Activated naive CD8-positive, alpha-beta T cell treated with anti-CD3 and anti-CD28 coated beads, Interleukin-2, amount 10 ng/mL, durations not matched to agents 7 days and 5 days (primary cell): ENCODE measurements around the gene APOL1. TPM values are rescaled to one million over a fixed set of nuclear protein-coding genes. Genes with fewer than 3 reads are reported as not detected.
A peak's percentile ranks its signal among the peaks of the same experiment; 100 is the strongest.

Experiments used
- ATAC-seq: fragments of 150-1000 bp; cut with Tn5 transposase; one replicate; pipeline ENCODE4 v1.10.0; 2021; ENCODE audit warnings: low read depth, moderate library complexity
- POLR2A ChIA-PET: fragments of 350-600 bp; sonication (Branson Sonifier 250); formaldehyde crosslinking; loops from one replicate; lab custom pipeline; 2021; ENCODE audit warnings: antibody characterized with exemption; lab: Charles Lee
- DNase-seq: peaks from one replicate; pipeline ENCODE4 v3.0.0; 2021
- H3K27ac Mint-ChIP-seq: one replicate; pipeline ENCODE4 v1.8.0; 2022; ENCODE audit warnings: mild to moderate bottlenecking, mixed read lengths
- H3K27me3 Mint-ChIP-seq: one replicate; pipeline ENCODE4 v1.8.0; 2022; ENCODE audit warnings: mild to moderate bottlenecking, moderate library complexity, mixed read lengths
- H3K36me3 Mint-ChIP-seq: one replicate; pipeline ENCODE4 v1.8.0; 2021; ENCODE audit warnings: mild to moderate bottlenecking, mixed read lengths
- H3K4me1 Mint-ChIP-seq: one replicate; pipeline ENCODE4 v1.8.0; 2021; ENCODE audit warnings: mixed read lengths
- H3K4me3 Mint-ChIP-seq: one replicate; pipeline ENCODE4 v1.8.0; 2022; ENCODE audit warnings: mild to moderate bottlenecking, moderate library complexity, mixed read lengths
- H3K9me3 Mint-ChIP-seq: one replicate; pipeline ENCODE4 v1.8.0; 2021; ENCODE audit warnings: mixed read lengths
- total RNA-seq, 2 experiments: library from RNA; stranded (reverse); gene quantifications; one replicate each; pipeline ENCODE4 v1.2.3, GENCODE V29; 2021

APOL1 gene
- total RNA-seq, 2 experiments from 2014 or later = 38.4 to 40.9 TPM

DNA sequence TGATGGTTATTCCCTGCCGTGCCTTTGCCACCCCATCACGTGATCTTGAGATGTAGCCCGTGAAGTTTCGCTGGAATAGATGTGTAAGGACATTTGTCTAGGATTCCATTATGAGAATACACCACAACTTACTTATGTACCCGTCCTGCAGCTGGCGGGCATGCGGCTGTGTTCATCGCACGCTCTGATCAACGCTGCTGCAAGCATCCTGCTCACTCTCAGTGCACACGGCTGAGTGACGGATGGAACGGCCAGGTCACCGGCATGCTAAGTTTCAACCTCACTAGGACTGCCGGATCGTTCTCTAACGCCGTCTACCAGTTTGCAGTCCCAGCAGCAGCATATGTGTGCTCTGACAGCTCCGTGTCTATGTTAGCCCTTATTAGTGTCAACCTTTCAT, 44.6 kb downstream of the APOL1 start:
- DNase-seq = no peak
- Mint-ChIP-seq H3K4me3 (no peak overlapping the region), H3K36me3 (peaks cover 39% of the 10 kb centered on the region), H3K4me1 (peaks cover 13% of the 10 kb centered on the region), H3K27me3 (no peaks in the 10 kb centered on the region), H3K9me3 (no peaks in the 10 kb centered on the region), H3K27ac (no peak overlapping the region)
- POLR2A ChIA-PET = interaction anchor here (1.1 kb wide), 1 partner anchor 185 kb away, joined by 5 read pairs; no protein-coding TSS in a partner anchor
- ATAC-seq = no peak

GRCh38 chr22:36298118-36298517, 45.2 kb downstream of the APOL1 start:
- peaks cover 35% of the 10 kb centered on the region for H3K36me3 Mint-ChIP-seq
- POLR2A ChIA-PET = interaction anchor here (1.1 kb wide), 1 partner anchor 185 kb away, joined by 5 read pairs; no protein-coding TSS in a partner anchor
- no peaks in the 10 kb centered on the region for H3K9me3 Mint-ChIP-seq
- no peaks in the 10 kb centered on the region for H3K27me3 Mint-ChIP-seq
- no peak for ATAC-seq
- H3K4me3 Mint-ChIP-seq = no peak overlapping the region
- H3K27ac Mint-ChIP-seq = no peak overlapping the region
- no peak for DNase-seq
- peaks cover 9% of the 10 kb centered on the region for H3K4me1 Mint-ChIP-seq

DNA sequence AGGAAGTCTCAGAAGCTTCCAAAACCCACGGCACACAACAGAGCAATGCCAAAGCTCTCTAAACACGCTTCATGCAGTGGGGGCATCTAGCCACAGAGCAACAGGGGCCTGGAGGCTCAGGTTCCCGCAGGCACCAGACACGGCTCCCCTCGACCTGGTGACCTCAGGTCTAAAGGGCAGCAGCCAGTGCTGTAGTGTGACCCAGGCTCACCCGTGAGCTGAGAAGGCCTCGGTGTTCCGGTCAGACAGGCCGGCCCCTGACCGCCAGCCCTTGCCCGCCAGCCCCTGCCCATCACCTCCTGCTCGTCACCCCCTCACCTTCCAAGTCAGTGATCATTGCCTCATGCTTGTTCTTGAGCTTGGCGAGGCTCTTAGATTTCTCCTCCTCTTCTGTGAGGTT, 45.7 kb downstream of the APOL1 start:
- peaks cover 32% of the 10 kb centered on the region for H3K36me3 Mint-ChIP-seq
- no peaks in the 10 kb centered on the region for H3K9me3 Mint-ChIP-seq
- ATAC-seq (no peak), DNase-seq (no peak)
- no peaks in the 10 kb centered on the region for H3K27me3 Mint-ChIP-seq
- POLR2A ChIA-PET = interaction anchor here (0.9 to 1.1 kb wide), 2 partner anchors 11 to 184 kb away, joined by 3 to 5 read pairs; no protein-coding TSS in a partner anchor
- H3K4me3 Mint-ChIP-seq = no peak overlapping the region
- peaks cover 9% of the 10 kb centered on the region for H3K4me1 Mint-ChIP-seq
- no peak overlapping the region for H3K27ac Mint-ChIP-seq

DNA sequence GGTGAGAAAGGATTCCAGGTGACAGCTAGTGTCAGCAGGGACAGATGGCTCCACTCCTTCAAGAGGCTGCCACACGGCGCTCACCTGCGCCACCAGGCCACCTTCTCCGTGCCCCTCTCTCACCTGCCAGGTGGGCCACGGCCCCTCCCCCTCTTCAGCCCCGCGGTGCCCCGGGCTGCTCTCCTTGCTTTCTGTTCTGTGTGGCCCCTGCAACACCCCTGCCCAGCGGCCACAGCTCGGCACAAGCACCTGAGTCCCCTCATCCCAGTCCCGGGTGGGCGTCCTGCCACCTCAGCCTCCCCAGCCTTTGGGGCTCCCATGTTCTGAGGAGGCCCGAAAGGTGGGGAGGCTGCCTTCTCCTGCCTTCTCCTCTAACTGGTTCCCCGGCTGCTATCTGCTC, 46.4 kb downstream of the APOL1 start:
- Mint-ChIP-seq H3K9me3 (no peaks in the 10 kb centered on the region), H3K4me3 (no peak overlapping the region), H3K36me3 (peaks cover 29% of the 10 kb centered on the region), H3K27ac (no peak overlapping the region), H3K27me3 (no peaks in the 10 kb centered on the region), H3K4me1 (peaks cover 9% of the 10 kb centered on the region)
- ATAC-seq = no peak
- no peak for DNase-seq
- POLR2A ChIA-PET = interaction anchor here (0.9 kb wide), 2 partner anchors 11 to 40 kb away, joined by 3 read pairs; no protein-coding TSS in a partner anchor

DNA sequence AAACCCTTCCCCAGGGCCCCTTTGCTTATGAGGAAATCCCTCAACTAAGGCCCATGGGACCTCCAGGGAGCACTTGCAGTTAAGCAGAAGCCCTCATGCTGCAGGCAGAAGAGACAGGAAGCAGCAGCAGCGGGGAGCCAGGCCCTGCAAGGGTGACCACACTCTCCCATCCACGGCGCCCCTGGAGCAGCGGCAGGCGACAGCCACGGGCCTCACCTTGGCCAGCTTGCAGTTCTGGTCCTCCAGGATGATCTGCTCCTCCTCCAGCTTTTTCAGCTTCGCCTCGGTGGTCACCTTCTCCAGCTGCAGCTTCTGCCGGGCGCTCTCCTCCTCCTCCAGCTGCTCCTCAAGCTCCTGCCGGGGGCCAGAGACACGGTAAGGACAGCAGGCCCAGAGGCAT, 47.0 kb downstream of the APOL1 start:
- DNase-seq (no peak), ATAC-seq (no peak)
- H3K9me3 Mint-ChIP-seq = no peaks in the 10 kb centered on the region
- peaks cover 9% of the 10 kb centered on the region for H3K4me1 Mint-ChIP-seq
- H3K27me3 Mint-ChIP-seq = no peaks in the 10 kb centered on the region
- POLR2A ChIA-PET = interaction anchor here (0.9 to 1.5 kb wide), 4 partner anchors 28 to 170 kb away, joined by 3 to 5 read pairs (median 4); no protein-coding TSS in a partner anchor
- H3K36me3 Mint-ChIP-seq = peaks cover 27% of the 10 kb centered on the region
- H3K4me3 Mint-ChIP-seq = no peak overlapping the region
- no peak overlapping the region for H3K27ac Mint-ChIP-seq

- DNase-seq (no peak), ATAC-seq (no peak)
- POLR2A ChIA-PET = interaction anchor here (0.9 to 1.6 kb wide), 7 partner anchors 28 to 170 kb away, joined by 3 to 8 read pairs (median 4); no protein-coding TSS in a partner anchor
- Mint-ChIP-seq H3K4me3 (no peak overlapping the region), H3K27ac (peak overlapping the region; percentile 56), H3K36me3 (peaks cover 24% of the 10 kb centered on the region), H3K9me3 (no peaks in the 10 kb centered on the region), H3K4me1 (peaks cover 9% of the 10 kb centered on the region), H3K27me3 (no peaks in the 10 kb centered on the region)
Observed at GRCh38 chr22:36300396-36301212, 47.7 kb downstream of the APOL1 start.

GRCh38 chr22:36301384-36301828, 48.5 kb downstream of the APOL1 start:
- ATAC-seq (peak; percentile 80), DNase-seq (peak; percentile 87)
- Mint-ChIP-seq H3K27ac (peak overlapping the region; percentile 56), H3K4me3 (no peak overlapping the region), H3K36me3 (peaks cover 19% of the 10 kb centered on the region), H3K27me3 (no peaks in the 10 kb centered on the region), H3K4me1 (peaks cover 9% of the 10 kb centered on the region), H3K9me3 (no peaks in the 10 kb centered on the region)
- POLR2A ChIA-PET = interaction anchor here (0.5 to 1.6 kb wide), 7 partner anchors 31 to 164 kb away, joined by 3 to 8 read pairs (median 4); no protein-coding TSS in a partner anchor

DNA sequence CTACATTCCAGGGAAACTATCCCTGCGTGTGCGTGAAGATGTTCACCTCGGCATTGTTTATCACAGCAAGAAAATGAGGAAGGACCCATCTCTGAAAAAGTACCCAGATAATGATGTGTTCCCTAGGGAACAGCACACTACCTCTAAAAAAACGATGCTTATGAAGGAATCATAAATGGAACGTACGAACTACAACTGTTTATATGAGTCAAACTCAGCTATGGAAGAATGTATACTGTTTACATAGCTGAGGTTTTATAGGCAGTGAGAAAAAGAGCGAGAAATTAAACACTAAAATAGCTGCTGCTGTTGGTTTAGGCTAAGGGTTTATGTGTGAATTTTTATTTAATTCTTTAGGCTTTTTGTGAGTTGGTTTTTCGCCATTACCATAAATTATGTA, 48.9 kb downstream of the APOL1 start:
- Mint-ChIP-seq H3K4me3 (no peak overlapping the region), H3K36me3 (peaks cover 18% of the 10 kb centered on the region), H3K4me1 (peaks cover 9% of the 10 kb centered on the region), H3K27me3 (no peaks in the 10 kb centered on the region), H3K27ac (peak overlapping the region; percentile 56), H3K9me3 (no peaks in the 10 kb centered on the region)
- DNase-seq = no peak
- no peak for ATAC-seq
- POLR2A ChIA-PET = interaction anchor here (0.5 to 1.6 kb wide), 4 partner anchors 30 to 164 kb away, joined by 3 to 8 read pairs (median 5); no protein-coding TSS in a partner anchor

DNA sequence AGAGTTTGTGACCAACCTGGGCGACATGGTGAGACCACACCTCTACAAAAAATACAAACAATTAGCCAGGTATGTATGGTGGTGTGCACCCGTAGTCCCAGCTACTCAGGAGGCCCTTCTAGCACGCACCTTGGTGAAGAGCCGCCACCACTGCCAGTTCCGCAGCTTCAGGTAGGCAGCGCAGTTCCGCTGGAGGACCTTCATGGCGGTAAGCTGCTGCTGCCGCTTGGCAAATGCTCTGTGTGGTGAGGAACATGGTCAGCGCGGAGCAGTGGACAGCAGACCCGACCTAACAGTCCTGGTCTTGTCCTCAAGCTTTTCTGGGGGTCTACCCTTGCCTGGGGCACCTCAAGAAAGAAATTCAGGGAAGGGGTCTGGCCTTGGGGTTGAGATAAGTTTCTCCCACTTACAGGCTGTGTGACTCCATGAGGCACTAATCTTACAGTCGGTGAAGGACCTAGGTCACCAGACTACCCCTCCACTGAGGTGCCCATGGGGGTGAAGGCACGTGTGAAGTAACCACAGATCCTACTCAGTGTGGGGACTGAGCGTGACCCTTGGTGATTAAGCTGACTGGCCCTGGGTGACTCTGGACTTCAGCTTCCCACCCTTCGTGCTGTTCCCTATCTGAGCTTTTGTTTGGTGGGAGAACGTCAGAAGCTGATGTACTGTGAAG, 49.6 kb downstream of the APOL1 start:
- Mint-ChIP-seq H3K4me3 (no peak overlapping the region), H3K36me3 (peaks cover 15% of the 10 kb centered on the region), H3K4me1 (peaks cover 8% of the 10 kb centered on the region), H3K27ac (peak overlapping the region; percentile 34), H3K27me3 (no peaks in the 10 kb centered on the region), H3K9me3 (no peaks in the 10 kb centered on the region)
- ATAC-seq (no peak), DNase-seq (no peak)
- POLR2A ChIA-PET = interaction anchor here (0.6 to 1.6 kb wide), 3 partner anchors 29 to 163 kb away, joined by 3 to 6 read pairs (median 4); no protein-coding TSS in a partner anchor

DNA sequence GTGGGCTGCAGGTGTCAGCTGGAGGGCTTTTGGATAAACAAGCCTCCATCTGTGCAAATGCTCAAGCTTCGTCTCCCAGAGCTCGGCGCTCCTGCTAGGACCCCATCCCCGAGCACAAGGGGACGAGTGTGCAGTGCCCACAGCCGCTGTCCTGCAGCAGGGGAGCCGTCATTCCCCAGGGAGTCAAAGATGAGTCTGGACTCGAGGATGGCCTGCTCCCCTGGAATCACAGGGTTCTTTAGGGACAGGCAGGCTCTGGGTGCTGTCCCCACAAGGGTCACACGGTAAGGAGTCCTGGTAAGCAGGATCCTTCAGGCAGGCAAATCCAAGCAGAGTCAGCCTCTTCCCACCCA, 50.2 kb downstream of the APOL1 start:
- peak overlapping the region; percentile 34 for H3K27ac Mint-ChIP-seq
- POLR2A ChIA-PET = interaction anchor here (0.6 to 0.7 kb wide), 2 partner anchors 112 to 226 kb away, joined by 4 to 5 read pairs; partner anchors contain the start of gene EIF3D
- peaks cover 13% of the 10 kb centered on the region for H3K36me3 Mint-ChIP-seq
- ATAC-seq (no peak), DNase-seq (no peak)
- H3K4me1 Mint-ChIP-seq = peaks cover 8% of the 10 kb centered on the region
- no peaks in the 10 kb centered on the region for H3K27me3 Mint-ChIP-seq
- H3K9me3 Mint-ChIP-seq = no peaks in the 10 kb centered on the region
- H3K4me3 Mint-ChIP-seq = no peak overlapping the region

DNA sequence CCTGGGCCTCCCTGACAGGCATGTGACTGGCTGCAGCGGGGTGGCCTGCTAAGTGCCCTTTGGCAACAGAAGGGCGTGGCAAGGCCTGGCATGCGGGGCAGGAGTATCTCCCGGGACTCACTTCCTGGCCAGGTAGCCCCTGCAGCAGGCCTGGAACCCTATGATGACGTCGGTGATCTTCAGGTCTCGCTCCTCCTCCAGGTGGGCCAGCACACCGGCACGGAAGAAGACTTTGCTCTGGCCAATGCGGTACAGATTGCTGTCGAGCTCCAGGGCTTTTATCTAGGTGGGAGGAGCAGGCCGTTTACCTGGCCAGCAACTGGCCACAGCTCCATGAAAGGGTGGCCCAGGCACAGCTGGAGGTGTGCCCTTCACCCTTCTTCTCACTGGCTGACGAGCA, 50.9 kb downstream of the APOL1 start:
- no peak for DNase-seq
- no peaks in the 10 kb centered on the region for H3K27me3 Mint-ChIP-seq
- peaks cover 9% of the 10 kb centered on the region for H3K4me1 Mint-ChIP-seq
- no peak overlapping the region for H3K27ac Mint-ChIP-seq
- no peak for ATAC-seq
- H3K36me3 Mint-ChIP-seq = peaks cover 17% of the 10 kb centered on the region
- H3K9me3 Mint-ChIP-seq = no peaks in the 10 kb centered on the region
- POLR2A ChIA-PET = interaction anchor here (1.0 kb wide), 1 partner anchor 165 kb away, joined by 4 read pairs; no protein-coding TSS in a partner anchor
- no peak overlapping the region for H3K4me3 Mint-ChIP-seq

DNA sequence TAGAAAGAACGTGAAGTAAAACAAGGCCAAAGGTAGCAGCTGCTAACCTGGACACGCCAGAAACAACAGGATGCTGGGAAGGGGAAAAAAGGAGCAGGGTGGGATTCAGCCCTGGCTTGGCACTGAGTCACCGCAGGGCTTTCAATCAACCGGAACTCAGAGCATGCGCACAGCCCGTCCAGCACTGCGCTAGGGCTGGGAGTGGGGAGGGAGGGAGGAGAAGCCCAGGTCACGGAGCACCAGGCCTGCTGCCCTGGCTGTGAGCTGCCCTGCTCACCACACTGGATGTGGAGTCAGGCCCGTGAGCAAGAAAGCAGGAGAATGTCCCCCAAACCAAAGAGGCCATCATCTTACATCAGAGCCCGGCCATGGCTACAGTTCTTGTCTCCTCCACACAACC, 51.5 kb downstream of the APOL1 start:
- H3K27me3 Mint-ChIP-seq = no peaks in the 10 kb centered on the region
- H3K4me3 Mint-ChIP-seq = no peak overlapping the region
- DNase-seq (no peak), ATAC-seq (no peak)
- no peaks in the 10 kb centered on the region for H3K9me3 Mint-ChIP-seq
- POLR2A ChIA-PET = interaction anchor here (1.0 kb wide), 1 partner anchor 165 kb away, joined by 4 read pairs; no protein-coding TSS in a partner anchor
- peaks cover 21% of the 10 kb centered on the region for H3K36me3 Mint-ChIP-seq
- no peak overlapping the region for H3K27ac Mint-ChIP-seq
- peaks cover 11% of the 10 kb centered on the region for H3K4me1 Mint-ChIP-seq

DNA sequence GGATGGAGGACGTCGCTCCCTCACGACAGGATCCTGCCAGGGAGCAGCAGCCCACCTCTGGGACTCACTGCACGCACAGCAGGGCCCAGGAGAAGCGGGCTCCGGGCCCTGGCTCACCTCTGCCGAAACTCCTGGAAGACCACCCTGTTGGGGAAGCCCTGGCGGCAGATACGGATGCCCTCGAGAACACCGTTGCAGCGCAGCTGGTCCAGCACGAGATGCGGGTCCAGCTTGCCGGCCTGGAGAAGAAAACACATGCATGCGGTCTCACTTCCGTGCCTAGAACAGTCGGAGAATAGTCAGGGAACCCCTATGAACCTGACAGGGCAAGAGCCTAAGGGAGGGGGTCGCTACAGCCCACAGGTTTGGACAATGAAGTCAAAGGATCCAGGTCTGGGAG, 52.9 kb downstream of the APOL1 start:
- DNase-seq = no peak
- Mint-ChIP-seq H3K9me3 (no peaks in the 10 kb centered on the region), H3K4me1 (peaks cover 10% of the 10 kb centered on the region), H3K36me3 (peaks cover 17% of the 10 kb centered on the region), H3K4me3 (no peak overlapping the region), H3K27ac (no peak overlapping the region), H3K27me3 (no peaks in the 10 kb centered on the region)
- POLR2A ChIA-PET = interaction anchor here (1.0 kb wide), 1 partner anchor 113 kb away, joined by 3 read pairs; no protein-coding TSS in a partner anchor
- ATAC-seq = no peak
